H1 (cell line): Measurements from ENCODE around the gene ARAP3. TPM values are rescaled to one million over a fixed set of nuclear protein-coding genes. Genes with fewer than 3 reads are reported as not detected.

Experiments
- CTCF ChIA-PET: fragments of 300-600 bp; sonication (Branson Sonifier 250); formaldehyde crosslinking; loops from one replicate; lab custom pipeline; 2021; ENCODE audit not compliant: partially characterized antibody; lab: Charles Lee
- POLR2A ChIA-PET: fragments of 300-600 bp; sonication (Branson Sonifier 250); formaldehyde crosslinking; loops from one replicate; lab custom pipeline; 2021; ENCODE audit warnings: inconsistent platforms; ENCODE audit not compliant: partially characterized antibody; lab: Charles Lee
- DNase-seq, 2 experiments: peaks; one replicate each; pipeline versions ENCODE4 v3.0.0 to v3.0.0-alpha.2; 2010 to 2022; ENCODE audit warnings: low spot score in 2 of 2, low read depth in 1 of 2, mixed read lengths in 1 of 2
- FAIRE-seq: peaks from 2 replicates; lab custom pipeline; 2011; peaks lifted over from hg19 to GRCh38; lab: Jason Lieb, UNC
- H2AFZ ChIP-seq: 2 replicates; pipeline ENCODE4 v1.8.1; 2012; ENCODE audit warnings: low read length, inconsistent platforms
- H2AK5ac ChIP-seq: 2 replicates; pipeline ENCODE4 v1.6.1; 2013; ENCODE audit warnings: low read depth, low read length
- H2BK120ac ChIP-seq: replicated peaks from 2 replicates; pipeline ENCODE3; 2013; ENCODE audit warnings: low read depth, low read length, inconsistent platforms
- H2BK12ac ChIP-seq: 2 replicates; pipeline ENCODE4 v1.6.1; 2013; ENCODE audit warnings: low read depth, low read length
- H2BK15ac ChIP-seq: 2 replicates; pipeline ENCODE4 v1.6.1; 2013; ENCODE audit warnings: low read length
- H2BK20ac ChIP-seq: 2 replicates; pipeline ENCODE4 v1.6.1; 2013; ENCODE audit warnings: low read length
- H2BK5ac ChIP-seq: 2 replicates; pipeline ENCODE4 v1.6.1; 2013; ENCODE audit warnings: low read depth, low read length
- H3K14ac ChIP-seq: 2 replicates; pipeline ENCODE4 v1.6.1; 2013; ENCODE audit warnings: inconsistent platforms; ENCODE audit not compliant: insufficient read length
- H3K18ac ChIP-seq: 2 replicates; pipeline ENCODE4 v1.6.1; 2013; ENCODE audit warnings: low read length; ENCODE audit errors: extremely low read depth
- H3K23ac ChIP-seq: 2 replicates; pipeline ENCODE4 v1.6.1; 2013; ENCODE audit warnings: inconsistent platforms; ENCODE audit not compliant: insufficient read length
- H3K23me2 ChIP-seq: 2 replicates; pipeline ENCODE4 v1.6.1; 2013; ENCODE audit warnings: low read depth, low read length
- H3K27ac ChIP-seq: 2 replicates; pipeline ENCODE4 v1.6.1; 2011; ENCODE audit warnings: low read depth, low read length, inconsistent platforms
- H3K27me3 ChIP-seq, 4 experiments: replicated peaks in 1 of 4; 1 replicate in 1 of 4; 2 replicates in 3 of 4; pipeline versions ENCODE4 v1.6.1 to v1.8.1; 2011 to 2013; ENCODE audit warnings: low read length in 3 of 4, mild to moderate bottlenecking in 3 of 4, inconsistent platforms in 2 of 4, mixed read lengths in 2 of 4, moderate library complexity in 1 of 4; ENCODE audit not compliant: control insufficient read depth in 3 of 4, insufficient read depth in 3 of 4; ENCODE audit errors: extremely low read depth in 1 of 4
- H3K36me3 ChIP-seq, 4 experiments: 2 replicates each; pipeline versions ENCODE4 v1.6.1 to v1.8.1; 2011 to 2013; ENCODE audit warnings: mild to moderate bottlenecking in 4 of 4, low read length in 3 of 4, moderate library complexity in 2 of 4, control low read depth in 1 of 4, inconsistent platforms in 1 of 4; ENCODE audit not compliant: insufficient read depth in 4 of 4, control insufficient read depth in 2 of 4
- H3K4ac ChIP-seq: replicated peaks from 2 replicates; pipeline ENCODE3; 2013; ENCODE audit warnings: low read length, low read depth, mixed read lengths, inconsistent platforms; ENCODE audit not compliant: insufficient read length
- H3K4me1 ChIP-seq, 4 experiments: replicated peaks in 1 of 4; 1 replicate in 1 of 4; 2 replicates in 3 of 4; pipeline versions ENCODE4 v1.6.1 to v1.8.1; 2011 to 2013; ENCODE audit warnings: low read length in 3 of 4, inconsistent platforms in 2 of 4, mixed read lengths in 1 of 4; ENCODE audit not compliant: insufficient read depth in 4 of 4, control insufficient read depth in 3 of 4
- H3K4me2 ChIP-seq, 2 experiments: 2 replicates each; pipeline versions ENCODE4 v1.6.1 to v1.8.1; 2011 to 2013; ENCODE audit warnings: low read depth in 2 of 2, low read length in 2 of 2, control low read depth in 1 of 2, inconsistent platforms in 1 of 2, mild to moderate bottlenecking in 1 of 2; ENCODE audit not compliant: insufficient read depth in 1 of 2
- H3K4me3 ChIP-seq, 4 experiments: fragments of 200-600, 300-600 bp in 1 of 4; sonication (generic), shearing (Covaris generic), sonication (Bioruptor Twin) in 1 of 4; 2 replicates each; pipeline versions ENCODE4 v1.5.1 to v1.8.1; 2011 to 2016; ENCODE audit warnings: low read length in 4 of 4, low read depth in 3 of 4, control low read depth in 2 of 4, inconsistent platforms in 2 of 4, mild to moderate bottlenecking in 2 of 4, mixed read lengths in 1 of 4, moderate library complexity in 1 of 4; ENCODE audit not compliant: insufficient read depth in 2 of 4; ENCODE audit errors: extremely low read depth in 1 of 4
- H3K56ac ChIP-seq: replicated peaks from 2 replicates; pipeline ENCODE3; 2013; ENCODE audit warnings: low read depth, mild to moderate bottlenecking, mixed read lengths, low read length, inconsistent platforms; ENCODE audit not compliant: insufficient read length
- H3K79me1 ChIP-seq: 2 replicates; pipeline ENCODE4 v1.6.1; 2013; ENCODE audit warnings: low read depth, low read length, control low read depth
- H3K79me2 ChIP-seq, 2 experiments: 2 replicates each; pipeline versions ENCODE4 v1.6.1 to v1.8.1; 2012 to 2013; ENCODE audit warnings: low read length in 2 of 2, mild to moderate bottlenecking in 2 of 2, inconsistent platforms in 1 of 2; ENCODE audit not compliant: insufficient read depth in 2 of 2, control insufficient read depth in 1 of 2
- H3K9ac ChIP-seq, 4 experiments: replicated peaks in 1 of 4; 1 replicate in 1 of 4; 2 replicates in 3 of 4; pipeline versions ENCODE4 v1.6.1 to v1.8.1; 2011 to 2013; ENCODE audit warnings: low read depth in 3 of 4, low read length in 3 of 4, control low read depth in 2 of 4, mild to moderate bottlenecking in 2 of 4, moderate library complexity in 2 of 4, inconsistent platforms in 1 of 4; ENCODE audit errors: extremely low read depth in 1 of 4
- H3K9me3 ChIP-seq, 2 experiments: 2 replicates each; pipeline versions ENCODE4 v1.6.1 to v1.8.1; 2012 to 2013; ENCODE audit warnings: mild to moderate bottlenecking in 2 of 2, moderate library complexity in 2 of 2, control low read depth in 1 of 2, inconsistent platforms in 1 of 2, low read depth in 1 of 2, low read length in 1 of 2, mixed read lengths in 1 of 2; ENCODE audit not compliant: insufficient read depth in 2 of 2
- H4K20me1 ChIP-seq, 2 experiments: replicated peaks in 1 of 2; 2 replicates each; pipeline versions ENCODE3 to v1.8.1; 2011 to 2013; ENCODE audit warnings: inconsistent platforms in 2 of 2, low read length in 2 of 2, mild to moderate bottlenecking in 1 of 2; ENCODE audit not compliant: insufficient read depth in 2 of 2, control insufficient read depth in 1 of 2
- H4K5ac ChIP-seq: 2 replicates; pipeline ENCODE4 v1.6.1; 2013; ENCODE audit warnings: low read length, low read depth, mixed read lengths, inconsistent platforms; ENCODE audit not compliant: insufficient read length
- H4K8ac ChIP-seq: 2 replicates; pipeline ENCODE4 v1.8.0; 2013; ENCODE audit warnings: mild to moderate bottlenecking, moderate library complexity, low read length, inconsistent platforms; ENCODE audit not compliant: insufficient read depth; ENCODE audit errors: extremely low read depth
- H4K91ac ChIP-seq: replicated peaks from 2 replicates; pipeline ENCODE3; 2013; ENCODE audit warnings: low read length, mixed read lengths, inconsistent platforms; ENCODE audit not compliant: insufficient read length
- HDAC2 ChIP-seq, 2 experiments: fragments of 300-600 bp in 1 of 2; sonication (generic) in 1 of 2; IDR thresholded peaks; 2 replicates each; pipeline ENCODE4 v1.6.1; 2011 to 2012; ENCODE audit warnings: low read depth in 2 of 2, low read length in 2 of 2, mild to moderate bottlenecking in 2 of 2, moderate library complexity in 2 of 2, borderline replicate concordance in 1 of 2, inconsistent platforms in 1 of 2
- HDAC6 ChIP-seq: IDR thresholded peaks from one replicate; pipeline ENCODE4 v1.7.1; 2012; ENCODE audit warnings: low read depth, mild to moderate bottlenecking, inconsistent platforms, low read length, moderate library complexity
- PHF8 ChIP-seq: fragments of 200-600 bp; sonication (generic); conservative IDR thresholded peaks from 2 replicates; pipeline ENCODE4 v1.7.1; 2012; ENCODE audit warnings: low read depth, mild to moderate bottlenecking, inconsistent platforms, low read length, moderate library complexity
- POLR2AphosphoS5 ChIP-seq: IDR thresholded peaks from 2 replicates; pipeline ENCODE4 v1.6.1; 2011; ENCODE audit warnings: low read depth, low read length
- POU5F1 ChIP-seq: IDR thresholded peaks from 2 replicates; pipeline ENCODE4 v1.6.1; 2011; ENCODE audit warnings: low read depth, mild to moderate bottlenecking, low read length, moderate library complexity
- SIN3A ChIP-seq, 2 experiments: IDR thresholded peaks in 1 of 2; conservative IDR thresholded peaks in 1 of 2; 2 replicates each; pipeline ENCODE4 v1.6.1; 2011 to 2012; ENCODE audit warnings: low read length in 2 of 2, improper control_type of control experiment in 1 of 2, low read depth in 1 of 2, mild to moderate bottlenecking in 1 of 2
- TCF12 ChIP-seq: IDR thresholded peaks from 2 replicates; pipeline ENCODE4 v1.6.1; 2011; ENCODE audit warnings: low read depth, mild to moderate bottlenecking, low read length
- YY1 ChIP-seq: IDR thresholded peaks from 2 replicates; pipeline ENCODE4 v1.6.1; 2011; ENCODE audit warnings: low read depth, mild to moderate bottlenecking, low read length
- WGBS, 2 experiments: shearing (Covaris generic) in 1 of 2; methylation state at CpG; one replicate each; pipeline versions ENCODE4 v1.1.6 to v1.1.7; 2013 to 2015; ENCODE audit warnings: low lambda C conversion rate in 2 of 2, mixed read lengths in 2 of 2, inconsistent platforms in 1 of 2, low coverage in 1 of 2, missing lambda C conversion rate in 1 of 2; ENCODE audit not compliant: insufficient replicate concordance in 2 of 2, insufficient coverage in 1 of 2, insufficient read length in 1 of 2; ENCODE audit errors: extremely low coverage in 1 of 2, missing lambda C conversion rate in 1 of 2; 5-methylcytosine and 5-hydroxymethylcytosine counted together
- polyA plus RNA-seq, 7 experiments: library from polyadenylated mRNA; depleted of rRNA in 3 of 7; stranded (reverse) in 5 of 7; unstranded in 2 of 7; fragments of >200 nt in 5 of 7; fragments of 200-250 nt in 2 of 7; gene quantifications; 1 replicate in 5 of 7; 2 replicates in 1 of 7; 4 replicates in 1 of 7; pipeline versions ENCODE4 v1.2.1 to v1.2.3, GENCODE V29; 2011 to 2013; ENCODE audit warnings: missing spikeins in 2 of 7, mixed read lengths in 2 of 7
- total RNA-seq: library from RNA; stranded (reverse); fragmentation: NEBNext Ultra II Directional; extraction: Animal tissue kit (Norgen Biotek cat#: 25700); gene quantifications from 2 replicates; pipeline ENCODE4 v1.2.1, GENCODE V29; 2021
- TF ChIP-seq, protein P1 (sequence below), 3 experiments: IDR thresholded peaks; 1 replicate in 2 of 3; 2 replicates in 1 of 3; pipeline versions ENCODE4 v1.5.1 to v1.6.1; 2011; ENCODE audit warnings: low read length in 3 of 3, mild to moderate bottlenecking in 3 of 3, inconsistent platforms in 2 of 3, low read depth in 1 of 3, moderate library complexity in 1 of 3; ENCODE audit not compliant: insufficient read depth in 1 of 3; ENCODE audit errors: control extremely low read depth in 1 of 3

The ARAP3 gene
- total and polyA plus RNA-seq, 2 of the 8 experiments (the other 6 are each of a cell fraction or from before 2014, with no cell fraction given) = 14.4 to 48.6 TPM

DNA sequence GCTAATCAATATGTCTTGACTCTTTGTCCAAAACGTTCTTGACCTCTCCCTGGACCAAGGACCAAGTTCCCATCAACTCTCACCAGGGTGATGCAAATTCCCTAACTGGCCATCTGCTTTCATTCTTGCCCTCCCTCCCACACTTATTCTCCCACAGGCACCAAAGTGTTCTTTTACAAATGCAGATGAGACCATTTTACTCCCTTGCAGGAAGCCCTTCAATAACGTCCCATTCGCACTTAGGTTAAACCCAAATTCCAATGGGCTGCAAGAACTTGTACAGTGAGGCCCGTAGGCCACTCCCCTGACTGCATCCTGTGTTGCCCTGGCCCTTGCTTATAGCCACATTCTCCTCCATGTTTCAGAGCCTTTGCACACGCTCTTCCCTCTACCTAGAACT is 7.3 kb downstream of the ARAP3 start:
- Histone ChIP-seq H3K9ac (no peak overlapping the region; a peak in 1 of 7 replicates), H2BK15ac (0 out of 2 replicates have a peak overlapping the region, but pooled peaks have one; percentile 46), H2AFZ (no peak overlapping the region), H3K23me2 (peaks cover 1% of the 10 kb centered on the region; the same call in 1 of the 2 replicates), H3K27ac (no peak overlapping the region), H3K4me3 (peak overlapping the region in 1 of 4 experiments; percentile 5; a peak in 3 of 8 replicates), H3K4me2 (peak overlapping the region; percentile 37 to 39; a peak in 3 of 4 replicates), H4K20me1 (peaks cover 0 to 6% of the 10 kb centered on the region in 2 experiments), H3K56ac (no peak overlapping the region), H4K5ac (peak overlapping the region; percentile 39), H3K14ac (no peak overlapping the region), H3K36me3 (peaks cover 4 to 19% (median 15%) of the 10 kb centered on the region in 4 experiments; a peak in 7 of 8 replicates), H2BK120ac (peak overlapping the region; percentile 88), H3K23ac (no peak overlapping the region), H4K8ac (no peak overlapping the region), H2AK5ac (peak overlapping the region; percentile 85; the same call in 1 of the 2 replicates), H3K79me2 (peaks cover 0 to 4% of the 10 kb centered on the region in 2 experiments; a peak in 1 of 4 replicates), H2BK5ac (peak overlapping the region; percentile 93; the same call in 1 of the 2 replicates), H2BK12ac (peak overlapping the region; percentile 77; the same call in 1 of the 2 replicates), H2BK20ac (peak overlapping the region; percentile 72; the same call in 1 of the 2 replicates), H3K4ac (peak overlapping the region; percentile 57), H3K18ac (peak overlapping the region; percentile 88), H3K9me3 (no peaks in the 10 kb centered on the region), H4K91ac (peak overlapping the region; percentile 85), H3K4me1 (peaks cover 2 to 14% (median 8%) of the 10 kb centered on the region in 4 experiments; a peak in 6 of 7 replicates), H3K79me1 (no peaks in the 10 kb centered on the region), H3K27me3 (no peaks in the 10 kb centered on the region)
- POLR2A ChIA-PET = interaction anchor here (0.7 to 1.2 kb wide), 2 partner anchors 37 to 137 kb away, joined by 3 to 4 read pairs; no protein-coding TSS in a partner anchor
- 28% methylated on average over 5 of the region's 5 CpGs; no CpG with 5 or more reads in 1 of the 2 experiments for WGBS, 2 experiments
- peak in 1 of 2 experiments; percentile 77 for DNase-seq
- peak; percentile 99 for FAIRE-seq
- CTCF ChIA-PET = interaction anchor here (7.3 to 11.0 kb wide), 2 partner anchors 7 to 19 kb away, joined by 59 to 137 read pairs; no protein-coding TSS in a partner anchor
- TF ChIP-seq HDAC2 (IDR thresholded peaks at IDR 0.05; ENCODE audit: borderline replicate concordance in 1 of 2, low read depth in 2 of 2, low read length in 2 of 2) (0 out of 4 replicates have a peak, but pooled peaks of 1 of the 2 experiments have one; percentile 72), POLR2AphosphoS5 (0 out of 2 replicates have a peak, but pooled peaks have one; percentile 36), SIN3A (conservative IDR thresholded peaks at IDR 0.05 in 1 of 2, IDR thresholded peaks at IDR 0.05 in 1 of 2; ENCODE audit: low read depth in 1 of 2, low read length in 2 of 2) (no peak), HDAC6 (no peak), PHF8 (no peak), POU5F1 (peak; percentile 62; the same call in 1 of the 2 replicates), TCF12 (peak; percentile 85; the same call in 1 of the 2 replicates), YY1 (peak; percentile 48; the same call in 1 of the 2 replicates)
- TF ChIP-seq, protein P1, sequence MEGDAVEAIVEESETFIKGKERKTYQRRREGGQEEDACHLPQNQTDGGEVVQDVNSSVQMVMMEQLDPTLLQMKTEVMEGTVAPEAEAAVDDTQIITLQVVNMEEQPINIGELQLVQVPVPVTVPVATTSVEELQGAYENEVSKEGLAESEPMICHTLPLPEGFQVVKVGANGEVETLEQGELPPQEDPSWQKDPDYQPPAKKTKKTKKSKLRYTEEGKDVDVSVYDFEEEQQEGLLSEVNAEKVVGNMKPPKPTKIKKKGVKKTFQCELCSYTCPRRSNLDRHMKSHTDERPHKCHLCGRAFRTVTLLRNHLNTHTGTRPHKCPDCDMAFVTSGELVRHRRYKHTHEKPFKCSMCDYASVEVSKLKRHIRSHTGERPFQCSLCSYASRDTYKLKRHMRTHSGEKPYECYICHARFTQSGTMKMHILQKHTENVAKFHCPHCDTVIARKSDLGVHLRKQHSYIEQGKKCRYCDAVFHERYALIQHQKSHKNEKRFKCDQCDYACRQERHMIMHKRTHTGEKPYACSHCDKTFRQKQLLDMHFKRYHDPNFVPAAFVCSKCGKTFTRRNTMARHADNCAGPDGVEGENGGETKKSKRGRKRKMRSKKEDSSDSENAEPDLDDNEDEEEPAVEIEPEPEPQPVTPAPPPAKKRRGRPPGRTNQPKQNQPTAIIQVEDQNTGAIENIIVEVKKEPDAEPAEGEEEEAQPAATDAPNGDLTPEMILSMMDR (IDR thresholded peaks at IDR 0.05; ENCODE audit: control extremely low read depth in 1 of 3, insufficient read depth in 1 of 3, low read depth in 1 of 3, low read length in 3 of 3) = no peak
